Right atrium auricular region (tissue), 2 donors: Measurements from ENCODE around the gene HCK. TPM values are rescaled to one million over a fixed set of nuclear protein-coding genes. Genes with fewer than 3 reads are reported as not detected.

Experiments used
- DNase-seq: peaks from one replicate; pipeline ENCODE4 v3.0.0-alpha.2; 2019; ENCODE audit warnings: low spot score
- H3K27ac ChIP-seq, 2 donors: fragments of 200-600 bp; sonication (generic); 1 replicate in 1 of 2; 2 replicates in 1 of 2; pipeline ENCODE4 v1.5.1; 2016 to 2019
- H3K27me3 ChIP-seq, 2 donors: fragments of 200-600 bp; sonication (generic); one replicate each; pipeline versions ENCODE4 v1.5.1 to v1.6.0; 2017 to 2019
- H3K36me3 ChIP-seq: fragments of 200-600 bp; sonication (generic); one replicate; pipeline ENCODE4 v1.5.1; 2016
- H3K4me1 ChIP-seq, 2 donors: fragments of 200-600 bp; sonication (generic); one replicate each; pipeline versions ENCODE4 v1.5.1 to v1.6.0; 2017 to 2019
- H3K4me3 ChIP-seq, 2 donors: fragments of 200-600 bp; sonication (generic); 1 replicate in 1 of 2; 2 replicates in 1 of 2; pipeline ENCODE4 v1.5.1; 2017 to 2019; ENCODE audit warnings: mild to moderate bottlenecking in 1 of 2, moderate library complexity in 1 of 2
- H3K9me3 ChIP-seq, 2 donors: fragments of 200-600 bp; sonication (generic); one replicate each; pipeline ENCODE4 v1.5.1; 2019
- CTCF ChIP-seq, 2 donors: fragments of 200-600 bp; sonication (generic); IDR thresholded peaks; one replicate each; pipeline ENCODE4 v1.5.1; 2019; ENCODE audit warnings: antibody characterized with exemption in 2 of 2
- total RNA-seq, 2 donors: library from RNA; depleted of rRNA; stranded (reverse); fragments of >200 nt; gene quantifications; one replicate each; pipeline ENCODE4 v1.1.0, GENCODE V29; 2016

Gene HCK
- total RNA-seq, 2 donors from 2014 or later, result 2.3 to 9.2 TPM

- H3K27me3 ChIP-seq, result no peaks in the 10 kb centered on the region
- H3K4me1 ChIP-seq, result peaks cover 0 to 9% of the 10 kb centered on the region in 2 donors
- no peak for TF ChIP-seq CTCF (IDR thresholded peaks at IDR 0.05)
- no peak overlapping the region for H3K27ac ChIP-seq
- peaks cover 7% of the 10 kb centered on the region for H3K36me3 ChIP-seq
- no peaks in the 10 kb centered on the region for H3K9me3 ChIP-seq
- no peak for DNase-seq
- no peak overlapping the region for H3K4me3 ChIP-seq
Measured at GRCh38 chr20:32129863-32130262, 77.8 kb downstream of the HCK start.

GRCh38 chr20:32130352-32130751, 78.3 kb downstream of the HCK start:
- Histone ChIP-seq H3K27ac (no peak overlapping the region), H3K27me3 (no peaks in the 10 kb centered on the region), H3K36me3 (peaks cover 7% of the 10 kb centered on the region), H3K4me3 (no peak overlapping the region), H3K9me3 (no peaks in the 10 kb centered on the region), H3K4me1 (peaks cover 0 to 9% of the 10 kb centered on the region in 2 donors)
- no peak for DNase-seq
- no peak for TF ChIP-seq CTCF (IDR thresholded peaks at IDR 0.05)

- Histone ChIP-seq H3K27ac (no peak overlapping the region), H3K36me3 (peaks cover 9% of the 10 kb centered on the region), H3K4me3 (no peak overlapping the region), H3K27me3 (no peaks in the 10 kb centered on the region), H3K9me3 (no peaks in the 10 kb centered on the region), H3K4me1 (peaks cover 0 to 9% of the 10 kb centered on the region in 2 donors)
- no peak for TF ChIP-seq CTCF (IDR thresholded peaks at IDR 0.05)
- no peak for DNase-seq
Measured at GRCh38 chr20:32130965-32131364, 78.9 kb downstream of the HCK start.

- no peak for DNase-seq
- no peaks in the 10 kb centered on the region for H3K27me3 ChIP-seq
- H3K36me3 ChIP-seq, result peaks cover 30% of the 10 kb centered on the region
- no peak overlapping the region for H3K27ac ChIP-seq
- H3K4me1 ChIP-seq, result peaks cover 0 to 9% of the 10 kb centered on the region in 2 donors
- TF ChIP-seq CTCF (IDR thresholded peaks at IDR 0.05), result no peak
- H3K4me3 ChIP-seq, result no peak overlapping the region
- no peaks in the 10 kb centered on the region for H3K9me3 ChIP-seq
Measured at GRCh38 chr20:32132911-32133549, 81.0 kb downstream of the HCK start.

- Histone ChIP-seq H3K4me3 (no peak overlapping the region), H3K9me3 (no peaks in the 10 kb centered on the region), H3K4me1 (peaks cover 0 to 9% of the 10 kb centered on the region in 2 donors), H3K27ac (no peak overlapping the region), H3K36me3 (peaks cover 35% of the 10 kb centered on the region), H3K27me3 (no peaks in the 10 kb centered on the region)
- DNase-seq, result no peak
- no peak for TF ChIP-seq CTCF (IDR thresholded peaks at IDR 0.05)
Measured at GRCh38 chr20:32134026-32134425, 82.0 kb downstream of the HCK start.

GRCh38 chr20:32135983-32136515, 84.0 kb downstream of the HCK start:
- no peaks in the 10 kb centered on the region for H3K4me1 ChIP-seq
- H3K36me3 ChIP-seq, result peaks cover 50% of the 10 kb centered on the region
- DNase-seq, result no peak
- H3K27ac ChIP-seq, result no peak overlapping the region
- no peaks in the 10 kb centered on the region for H3K27me3 ChIP-seq
- H3K4me3 ChIP-seq, result no peak overlapping the region
- TF ChIP-seq CTCF (IDR thresholded peaks at IDR 0.05), result no peak
- H3K9me3 ChIP-seq, result no peaks in the 10 kb centered on the region
